ENCODE data around the gene NPDC1.

- TF ChIP-seq CTCF (IDR thresholded peaks at IDR 0.05) = no peak
- TF ChIP-seq POLR2AphosphoS5 (IDR thresholded peaks at IDR 0.05) = no peak
- no peak for TF ChIP-seq POLR2A (IDR thresholded peaks at IDR 0.05)
These were observed 30.0 kb downstream of the NPDC1 start for GRCh38 chr9:137015976-137016375.

Measured in breast epithelium (tissue), 3 donors.